ENCODE measurements around the gene MYO15B.
"Not testable (repeated sequence)": the region's sequence is repeated elsewhere in the genome, so short reads cannot be mapped to it uniquely, and the experiment has no call there.

Gene MYO15B

DNA sequence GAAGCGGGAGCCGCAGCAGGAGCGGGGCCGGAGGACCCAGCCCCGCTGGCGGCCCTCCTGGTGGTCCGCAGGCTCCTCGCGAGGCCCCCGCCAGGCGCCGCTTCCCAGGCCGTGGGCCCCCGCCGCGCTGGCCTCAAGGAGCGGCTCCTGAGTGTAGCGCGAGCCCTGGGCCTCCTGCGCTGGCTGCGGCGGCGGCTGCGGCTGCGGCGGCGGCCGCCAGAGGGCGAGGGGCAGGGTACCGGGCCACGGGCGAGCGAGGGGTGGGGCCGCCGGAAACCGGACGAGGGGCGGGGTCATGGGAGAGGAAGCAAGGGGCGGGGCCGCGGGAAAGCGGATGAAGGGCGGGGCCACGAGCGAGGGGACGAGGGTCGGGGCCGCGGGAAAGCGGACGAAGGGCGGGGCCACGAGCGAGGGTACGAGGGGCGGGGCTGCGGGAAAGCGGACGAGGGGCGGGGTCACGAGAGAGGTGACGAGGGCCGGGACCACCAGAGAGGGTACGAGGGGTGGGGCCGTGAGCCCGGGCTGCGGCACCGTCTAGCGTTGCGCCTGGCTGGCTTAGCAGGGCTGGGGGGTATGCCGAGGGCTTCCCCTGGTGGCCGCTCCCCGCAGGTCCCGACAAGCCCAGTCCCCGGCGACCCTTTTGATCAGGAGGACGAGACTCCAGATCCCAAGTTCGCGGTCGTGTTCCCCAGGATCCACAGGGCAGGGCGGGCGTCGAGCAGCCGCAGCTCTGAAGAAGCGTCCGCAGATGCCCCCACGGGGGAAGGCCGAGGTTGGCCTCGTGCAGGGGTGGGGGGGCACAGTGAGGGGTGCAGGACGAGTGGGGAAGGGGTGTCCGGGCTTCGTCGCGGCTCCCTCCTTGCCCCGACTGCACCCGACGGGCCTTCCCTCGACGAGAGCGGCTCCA lies 1.7 kb downstream of the MYO15B start:
- peak; percentile 78 to 89 for DNase-seq (ENCODE audit: low read depth in 2 of 2)
- peak overlapping the region; percentile 51 to 55 for H3K4me3 ChIP-seq (replicated peaks in 1 of 2; ENCODE audit: low read depth in 2 of 2, low read length in 2 of 2)
- TF ChIP-seq, protein P1, sequence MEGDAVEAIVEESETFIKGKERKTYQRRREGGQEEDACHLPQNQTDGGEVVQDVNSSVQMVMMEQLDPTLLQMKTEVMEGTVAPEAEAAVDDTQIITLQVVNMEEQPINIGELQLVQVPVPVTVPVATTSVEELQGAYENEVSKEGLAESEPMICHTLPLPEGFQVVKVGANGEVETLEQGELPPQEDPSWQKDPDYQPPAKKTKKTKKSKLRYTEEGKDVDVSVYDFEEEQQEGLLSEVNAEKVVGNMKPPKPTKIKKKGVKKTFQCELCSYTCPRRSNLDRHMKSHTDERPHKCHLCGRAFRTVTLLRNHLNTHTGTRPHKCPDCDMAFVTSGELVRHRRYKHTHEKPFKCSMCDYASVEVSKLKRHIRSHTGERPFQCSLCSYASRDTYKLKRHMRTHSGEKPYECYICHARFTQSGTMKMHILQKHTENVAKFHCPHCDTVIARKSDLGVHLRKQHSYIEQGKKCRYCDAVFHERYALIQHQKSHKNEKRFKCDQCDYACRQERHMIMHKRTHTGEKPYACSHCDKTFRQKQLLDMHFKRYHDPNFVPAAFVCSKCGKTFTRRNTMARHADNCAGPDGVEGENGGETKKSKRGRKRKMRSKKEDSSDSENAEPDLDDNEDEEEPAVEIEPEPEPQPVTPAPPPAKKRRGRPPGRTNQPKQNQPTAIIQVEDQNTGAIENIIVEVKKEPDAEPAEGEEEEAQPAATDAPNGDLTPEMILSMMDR (IDR thresholded peaks at IDR 0.05; ENCODE audit: low read depth, low read length), result no peak

DNA sequence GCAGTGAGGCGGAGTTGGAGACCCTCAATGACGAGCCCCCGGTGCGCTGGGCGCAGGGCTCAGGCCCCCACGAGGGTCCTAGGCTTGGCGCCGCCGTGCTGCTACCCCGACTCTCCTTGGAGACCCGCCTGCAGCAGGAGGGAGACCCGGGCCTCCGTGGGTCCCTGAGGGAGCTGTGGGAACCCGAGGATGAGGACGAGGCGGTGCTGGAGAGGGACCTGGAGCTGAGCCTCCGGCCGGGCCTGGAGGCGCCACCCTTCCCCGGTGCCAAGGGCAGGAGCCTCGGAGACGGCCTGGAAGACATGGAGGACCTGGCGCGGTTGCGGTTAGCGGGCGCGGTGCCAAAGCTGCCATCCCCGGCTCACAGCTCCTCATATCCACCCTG lies 2.3 kb downstream of the MYO15B start:
- TF ChIP-seq, protein P1 (IDR thresholded peaks at IDR 0.05; ENCODE audit: low read depth, low read length), result no peak
- DNase-seq (ENCODE audit: low read depth in 2 of 2), result no peak
- peak overlapping the region in 1 of 2 donors; percentile 51 for H3K4me3 ChIP-seq (replicated peaks in 1 of 2; ENCODE audit: low read depth in 2 of 2, low read length in 2 of 2)

DNA sequence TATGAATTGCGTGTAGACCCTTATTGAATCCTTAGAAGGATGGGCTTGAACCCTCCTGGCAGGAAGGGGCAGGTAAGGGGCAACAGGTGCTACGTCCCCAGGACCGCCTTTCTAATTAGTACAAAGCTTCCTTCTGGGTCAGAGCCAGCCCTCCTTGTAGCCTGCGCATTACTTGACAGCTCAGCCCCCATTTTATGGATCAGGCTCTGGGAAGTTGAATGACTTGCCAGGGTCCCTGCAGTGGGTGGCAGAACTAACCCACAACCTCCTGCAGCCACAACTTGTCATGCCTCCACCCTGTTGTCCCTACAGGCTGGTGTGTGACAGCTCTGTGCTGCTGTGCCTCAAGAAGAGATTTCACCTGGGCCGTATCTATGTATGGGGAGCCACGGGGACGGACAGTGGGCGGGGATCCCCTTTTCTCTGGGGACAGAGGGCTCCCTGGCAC lies 2.7 kb downstream of the MYO15B start:
- H3K4me3 ChIP-seq (replicated peaks in 1 of 2; ENCODE audit: low read depth in 2 of 2, low read length in 2 of 2), result no peak overlapping the region
- TF ChIP-seq, protein P1 (IDR thresholded peaks at IDR 0.05; ENCODE audit: low read depth, low read length), result no peak
- DNase-seq (ENCODE audit: low read depth in 2 of 2), result no peak

DNA sequence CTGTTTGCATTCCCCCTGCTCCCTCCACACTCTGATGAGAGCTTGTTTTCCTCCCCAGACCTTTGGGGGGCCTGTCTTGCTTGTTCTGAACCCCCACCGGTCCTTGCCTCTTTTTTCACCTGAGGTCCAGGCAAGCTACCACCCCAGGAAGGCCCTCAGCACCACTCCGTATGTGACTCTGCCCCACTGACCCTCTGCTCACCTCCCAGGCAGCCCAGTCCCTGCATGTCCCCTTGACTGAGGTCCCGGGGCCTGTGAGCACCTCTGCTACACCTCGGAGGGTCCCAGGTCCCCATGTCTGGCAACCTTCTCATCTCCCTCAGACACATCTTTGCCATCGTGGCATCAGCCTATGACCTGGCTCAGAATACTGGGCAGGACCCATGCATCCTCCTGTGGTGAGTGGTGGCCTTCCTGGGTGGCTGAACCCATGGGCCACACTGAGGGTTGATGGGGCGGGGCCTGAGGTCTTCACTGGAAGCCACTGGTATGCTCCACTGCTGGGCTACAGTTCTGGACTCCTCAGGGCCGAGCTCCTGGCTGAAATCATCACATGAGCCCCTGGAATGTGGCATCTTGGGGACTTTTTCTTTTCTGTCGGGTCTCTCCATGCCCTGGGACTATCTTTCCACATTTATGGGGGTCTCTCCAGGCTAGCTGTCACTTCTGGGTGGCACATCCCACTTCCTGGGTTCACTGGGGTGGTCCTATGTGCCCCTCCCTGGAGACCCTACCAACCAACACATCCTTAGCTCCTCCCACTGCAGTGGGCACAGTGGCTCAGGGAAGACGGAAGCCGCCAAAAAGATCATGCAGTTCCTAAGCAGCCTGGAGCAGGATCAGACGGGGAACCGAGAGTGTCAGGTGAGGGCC lies 3.5 kb downstream of the MYO15B start:
- no peak for DNase-seq (ENCODE audit: low read depth in 2 of 2)
- no peak overlapping the region for H3K4me3 ChIP-seq (replicated peaks in 1 of 2; ENCODE audit: low read depth in 2 of 2, low read length in 2 of 2)
- TF ChIP-seq, protein P1 (IDR thresholded peaks at IDR 0.05; ENCODE audit: low read depth, low read length), result no peak

DNA sequence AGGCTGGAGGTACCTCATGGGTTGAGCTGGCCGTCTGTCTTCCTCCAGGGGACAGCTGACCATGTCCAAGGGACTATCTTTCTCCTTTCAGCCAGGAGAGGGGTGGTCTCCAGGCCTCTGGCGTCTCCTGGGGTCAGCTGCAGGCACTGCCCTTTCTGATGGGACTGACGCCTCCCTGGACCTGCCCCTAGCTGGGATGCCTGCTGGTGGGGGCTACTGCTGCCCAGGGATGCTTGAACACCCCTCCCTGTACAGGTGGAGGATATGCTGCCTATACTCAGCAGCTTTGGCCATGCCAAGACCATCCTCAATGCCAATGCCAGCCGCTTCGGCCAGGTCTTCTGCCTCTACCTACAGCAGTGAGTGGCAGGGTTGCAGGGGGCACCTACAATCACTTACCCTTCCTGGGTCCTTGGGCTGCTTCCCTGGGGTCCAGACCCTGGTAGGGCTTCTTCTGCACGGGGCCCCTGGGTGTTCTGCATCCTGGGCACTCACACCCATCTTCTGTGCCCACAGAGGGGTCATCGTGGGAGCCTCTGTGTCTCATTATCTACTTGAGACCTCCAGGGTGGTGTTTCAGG lies 4.2 kb downstream of the MYO15B start:
- DNase-seq (ENCODE audit: low read depth in 2 of 2), result no peak
- H3K4me3 ChIP-seq (replicated peaks in 1 of 2; ENCODE audit: low read depth in 2 of 2, low read length in 2 of 2), result no peak overlapping the region
- TF ChIP-seq, protein P1 (IDR thresholded peaks at IDR 0.05; ENCODE audit: low read depth, low read length), result no peak

DNA sequence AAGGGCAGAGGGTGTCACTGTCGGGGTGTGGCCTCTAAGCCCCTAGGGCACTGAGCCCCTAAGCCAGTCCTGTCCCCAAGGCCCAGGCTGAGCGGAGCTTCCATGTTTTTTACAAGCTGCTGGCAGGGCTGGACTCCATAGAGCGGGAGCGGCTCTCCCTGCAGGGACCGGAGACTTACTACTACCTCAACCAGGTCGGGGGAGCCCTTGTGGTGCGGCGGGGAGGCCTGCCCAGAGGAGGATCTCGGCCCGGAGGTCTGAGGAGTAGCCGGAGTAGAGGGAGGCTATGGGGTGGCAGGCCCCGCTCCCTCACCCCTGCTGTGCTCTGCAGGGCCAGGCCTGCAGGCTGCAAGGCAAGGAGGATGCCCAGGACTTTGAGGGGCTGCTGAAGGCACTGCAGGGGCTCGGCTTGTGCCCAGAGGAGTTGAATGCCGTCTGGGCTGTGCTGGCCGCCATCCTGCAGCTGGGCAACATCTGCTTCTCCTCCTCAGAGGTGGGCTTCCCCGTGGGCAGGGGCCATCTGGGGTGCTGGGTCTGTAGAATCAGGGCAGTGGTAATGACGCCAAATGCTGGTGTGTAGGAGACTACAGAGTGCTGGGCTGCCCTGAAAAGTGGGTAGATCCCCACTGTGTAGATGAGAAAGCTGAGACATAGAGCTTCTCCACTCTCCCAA lies 4.9 kb downstream of the MYO15B start:
- TF ChIP-seq, protein P1 (IDR thresholded peaks at IDR 0.05; ENCODE audit: low read depth, low read length), result no peak
- no peak overlapping the region for H3K4me3 ChIP-seq (replicated peaks in 1 of 2; ENCODE audit: low read depth in 2 of 2, low read length in 2 of 2)
- no peak for DNase-seq (ENCODE audit: low read depth in 2 of 2)

DNA sequence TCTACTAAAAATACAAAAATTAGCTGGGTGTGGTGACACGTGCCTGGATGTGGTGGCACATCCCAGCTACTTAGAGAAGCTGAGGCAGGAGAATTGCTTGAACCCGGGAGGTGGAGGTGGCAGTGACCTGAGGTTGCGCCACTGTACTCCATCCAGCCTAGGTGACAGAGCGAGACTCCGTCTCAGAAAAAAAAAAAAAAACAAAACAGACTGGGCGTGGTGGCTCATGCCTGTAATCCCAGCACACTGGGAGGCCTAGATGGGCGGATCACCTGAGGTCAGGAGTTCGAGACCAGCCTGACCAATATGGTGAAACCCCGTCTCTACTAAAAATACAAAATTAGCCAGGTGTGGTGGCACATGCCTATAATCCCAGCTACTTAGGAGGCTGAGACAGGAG lies 5.8 kb downstream of the MYO15B start:
- not testable (repeated sequence) for DNase-seq (ENCODE audit: low read depth in 2 of 2); H3K4me3 ChIP-seq (replicated peaks in 1 of 2; ENCODE audit: low read depth in 2 of 2, low read length in 2 of 2)
